22Rv1 (cell line): ENCODE results near the gene FAM47E.

Source experiments
- ZFX ChIP-seq: fragments of 450-650 bp; IDR thresholded peaks from 2 replicates; pipeline ENCODE4 v1.6.1; 2017; ENCODE audit warnings: antibody characterized with exemption, borderline replicate concordance
- TF ChIP-seq, protein P1 (sequence below): fragments of 450-650 bp; IDR thresholded peaks from 2 replicates; pipeline ENCODE4 v1.5.1; 2017; ENCODE audit warnings: mild to moderate bottlenecking

- TF ChIP-seq, protein P1, sequence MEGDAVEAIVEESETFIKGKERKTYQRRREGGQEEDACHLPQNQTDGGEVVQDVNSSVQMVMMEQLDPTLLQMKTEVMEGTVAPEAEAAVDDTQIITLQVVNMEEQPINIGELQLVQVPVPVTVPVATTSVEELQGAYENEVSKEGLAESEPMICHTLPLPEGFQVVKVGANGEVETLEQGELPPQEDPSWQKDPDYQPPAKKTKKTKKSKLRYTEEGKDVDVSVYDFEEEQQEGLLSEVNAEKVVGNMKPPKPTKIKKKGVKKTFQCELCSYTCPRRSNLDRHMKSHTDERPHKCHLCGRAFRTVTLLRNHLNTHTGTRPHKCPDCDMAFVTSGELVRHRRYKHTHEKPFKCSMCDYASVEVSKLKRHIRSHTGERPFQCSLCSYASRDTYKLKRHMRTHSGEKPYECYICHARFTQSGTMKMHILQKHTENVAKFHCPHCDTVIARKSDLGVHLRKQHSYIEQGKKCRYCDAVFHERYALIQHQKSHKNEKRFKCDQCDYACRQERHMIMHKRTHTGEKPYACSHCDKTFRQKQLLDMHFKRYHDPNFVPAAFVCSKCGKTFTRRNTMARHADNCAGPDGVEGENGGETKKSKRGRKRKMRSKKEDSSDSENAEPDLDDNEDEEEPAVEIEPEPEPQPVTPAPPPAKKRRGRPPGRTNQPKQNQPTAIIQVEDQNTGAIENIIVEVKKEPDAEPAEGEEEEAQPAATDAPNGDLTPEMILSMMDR = no peak
- no peak for TF ChIP-seq ZFX
Observed at GRCh38 chr4:76238701-76239100, 12.8 kb upstream of the FAM47E start.
